Liver (tissue), 3 donors: Measurements from ENCODE around the gene EYA3.

Source experiments
- ATF3 ChIP-seq: IDR thresholded peaks from 2 replicates; pipeline ENCODE4 v1.6.1; 2016; ENCODE audit warnings: antibody characterized with exemption
- CTCF ChIP-seq: fragments of 150-350 bp; IDR thresholded peaks from 2 replicates; pipeline ENCODE4 v1.5.1; 2017; ENCODE audit warnings: improper control_type of control experiment, low read depth, low read length; ENCODE audit not compliant: missing input control
- FOXA1 ChIP-seq: IDR thresholded peaks from 2 replicates; pipeline ENCODE4 v1.6.1; 2016; ENCODE audit warnings: antibody characterized with exemption
- GABPA ChIP-seq, 2 donors: IDR thresholded peaks in 1 of 2; conservative IDR thresholded peaks in 1 of 2; 2 replicates each; pipeline ENCODE4 v1.6.1; 2016; ENCODE audit warnings: antibody characterized with exemption in 2 of 2, mild to moderate bottlenecking in 1 of 2, moderate library complexity in 1 of 2
- JUND ChIP-seq, 2 donors: IDR thresholded peaks; 2 replicates each; pipeline ENCODE4 v1.6.1; 2016; ENCODE audit warnings: antibody characterized with exemption in 2 of 2
- MAX ChIP-seq: IDR thresholded peaks from 2 replicates; pipeline ENCODE4 v1.6.1; 2016; ENCODE audit warnings: antibody characterized with exemption
- RAD21 ChIP-seq, 2 donors: IDR thresholded peaks; 2 replicates each; pipeline ENCODE4 v1.6.1; 2016; ENCODE audit warnings: antibody characterized with exemption in 2 of 2, mild to moderate bottlenecking in 2 of 2
- TAF1 ChIP-seq: conservative IDR thresholded peaks from 2 replicates; pipeline ENCODE4 v1.6.1; 2016; ENCODE audit warnings: antibody characterized with exemption, mild to moderate bottlenecking
- TF ChIP-seq, protein P1 (sequence below): IDR thresholded peaks from 2 replicates; pipeline ENCODE4 v1.6.1; 2016; ENCODE audit warnings: antibody characterized with exemption, mild to moderate bottlenecking
- donor health status: healthy.
- donor health status: healthy.

DNA sequence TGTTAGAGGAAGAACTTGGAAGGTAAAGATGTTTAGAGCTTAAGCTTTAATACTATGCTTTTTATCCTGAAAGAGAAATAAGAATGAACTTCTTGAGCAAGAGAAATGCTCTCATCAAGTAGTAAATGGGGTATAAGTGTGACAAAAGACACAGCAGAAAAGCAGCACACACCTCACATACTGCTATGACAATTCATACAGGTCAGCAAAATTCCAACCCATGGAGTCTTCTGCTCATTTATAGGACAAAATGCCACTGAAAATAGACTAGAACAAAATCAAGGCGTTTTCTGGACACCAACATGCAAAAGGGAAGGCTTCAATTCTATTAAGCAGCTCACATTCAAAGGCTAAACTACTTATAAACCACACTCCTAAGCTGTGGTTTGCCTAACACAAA, 61.2 kb downstream of the EYA3 start:
- TF ChIP-seq CTCF, result no peak
- no peak for TF ChIP-seq FOXA1
- no peak for TF ChIP-seq RAD21 (IDR thresholded peaks at IDR 0.05)
- TF ChIP-seq, protein P1, sequence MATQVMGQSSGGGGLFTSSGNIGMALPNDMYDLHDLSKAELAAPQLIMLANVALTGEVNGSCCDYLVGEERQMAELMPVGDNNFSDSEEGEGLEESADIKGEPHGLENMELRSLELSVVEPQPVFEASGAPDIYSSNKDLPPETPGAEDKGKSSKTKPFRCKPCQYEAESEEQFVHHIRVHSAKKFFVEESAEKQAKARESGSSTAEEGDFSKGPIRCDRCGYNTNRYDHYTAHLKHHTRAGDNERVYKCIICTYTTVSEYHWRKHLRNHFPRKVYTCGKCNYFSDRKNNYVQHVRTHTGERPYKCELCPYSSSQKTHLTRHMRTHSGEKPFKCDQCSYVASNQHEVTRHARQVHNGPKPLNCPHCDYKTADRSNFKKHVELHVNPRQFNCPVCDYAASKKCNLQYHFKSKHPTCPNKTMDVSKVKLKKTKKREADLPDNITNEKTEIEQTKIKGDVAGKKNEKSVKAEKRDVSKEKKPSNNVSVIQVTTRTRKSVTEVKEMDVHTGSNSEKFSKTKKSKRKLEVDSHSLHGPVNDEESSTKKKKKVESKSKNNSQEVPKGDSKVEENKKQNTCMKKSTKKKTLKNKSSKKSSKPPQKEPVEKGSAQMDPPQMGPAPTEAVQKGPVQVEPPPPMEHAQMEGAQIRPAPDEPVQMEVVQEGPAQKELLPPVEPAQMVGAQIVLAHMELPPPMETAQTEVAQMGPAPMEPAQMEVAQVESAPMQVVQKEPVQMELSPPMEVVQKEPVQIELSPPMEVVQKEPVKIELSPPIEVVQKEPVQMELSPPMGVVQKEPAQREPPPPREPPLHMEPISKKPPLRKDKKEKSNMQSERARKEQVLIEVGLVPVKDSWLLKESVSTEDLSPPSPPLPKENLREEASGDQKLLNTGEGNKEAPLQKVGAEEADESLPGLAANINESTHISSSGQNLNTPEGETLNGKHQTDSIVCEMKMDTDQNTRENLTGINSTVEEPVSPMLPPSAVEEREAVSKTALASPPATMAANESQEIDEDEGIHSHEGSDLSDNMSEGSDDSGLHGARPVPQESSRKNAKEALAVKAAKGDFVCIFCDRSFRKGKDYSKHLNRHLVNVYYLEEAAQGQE, result no peak
- TF ChIP-seq GABPA (IDR thresholded peaks at IDR 0.05 in 1 of 2, conservative IDR thresholded peaks at IDR 0.05 in 1 of 2), result no peak
- no peak for TF ChIP-seq MAX
- TF ChIP-seq TAF1, result no peak
- TF ChIP-seq JUND (IDR thresholded peaks at IDR 0.05), result no peak
- TF ChIP-seq ATF3, result no peak
